ENCODE results near the gene HNRNPAB. TPM values are rescaled to one million over a fixed set of nuclear protein-coding genes. Genes with fewer than 3 reads are reported as not detected.

HNRNPAB gene
- 100 to 1,000 TPM in 3 of 8 experiments, 10 to 100 TPM in 5; 64.2 to 234 (median 93.2) TPM for total RNA-seq

DNA sequence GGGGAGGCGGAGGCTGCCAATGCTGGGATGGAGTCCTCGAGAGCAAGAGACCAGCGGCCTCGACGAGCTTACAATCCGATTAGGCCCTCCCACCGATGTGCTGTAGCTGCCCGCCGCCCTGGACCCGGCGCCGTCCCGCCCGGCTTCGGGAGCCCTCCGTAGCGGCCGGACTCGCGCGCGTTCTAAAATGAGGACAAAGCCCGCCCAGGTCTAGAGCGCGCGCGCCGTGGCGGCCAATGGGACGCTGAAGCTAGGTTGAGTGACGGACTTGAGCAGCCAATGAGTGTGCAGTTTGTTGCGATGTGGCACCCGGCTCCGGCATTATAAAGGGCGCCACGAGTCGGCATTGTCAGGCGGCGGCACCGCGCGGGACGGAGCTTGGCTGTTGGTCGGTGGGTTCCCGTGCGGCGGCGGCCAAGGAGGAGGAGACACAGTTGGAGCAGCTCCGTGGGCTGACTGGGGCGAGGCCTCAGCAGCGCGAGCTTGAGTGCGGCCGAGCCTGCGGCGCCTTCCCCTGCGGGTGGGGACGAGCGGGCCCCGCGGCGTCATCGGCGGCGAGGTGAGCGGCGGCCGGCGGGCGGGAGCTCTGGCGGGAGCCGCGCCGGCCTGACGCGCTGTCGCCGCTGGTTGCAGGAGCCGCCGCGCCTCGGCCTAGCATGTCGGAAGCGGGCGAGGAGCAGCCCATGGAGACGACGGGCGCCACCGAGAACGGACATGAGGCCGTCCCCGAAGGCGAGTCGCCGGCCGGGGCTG is at the start of gene HNRNPAB:
Gene HNRNPAB (plus strand): TSS at position 352 of the 753 bp plus-strand sequence. CDS start 305 bp downstream, at position 657.
- in situ Hi-C loops (cut with MboI; ENCODE audit: low pct_unique_long_range_greater_than_20kb in 2 of 9, low sequenced_read_pairs in 9 of 9, unreplicated experiment in 9 of 9), result no loop called here
- Histone ChIP-seq H3K27ac (peak within 1 kb of the TSS; percentile 92 to 93), H3K4me1 (replicated peaks in 1 of 2) (peaks cover 8 to 14% of the 10 kb centered on the region in 2 donors), H3K4me3 (peak within 1 kb of the TSS; percentile 94 to 100 (median 96))
- 0% methylated on average over 2 of the region's 96 CpGs; no CpG with 5 or more reads in 9 of the 10 experiments for WGBS, 10 experiments
- peak; percentile 72 to 92 (median 88) for ATAC-seq (replicated peaks in 6 of 8)

DNA sequence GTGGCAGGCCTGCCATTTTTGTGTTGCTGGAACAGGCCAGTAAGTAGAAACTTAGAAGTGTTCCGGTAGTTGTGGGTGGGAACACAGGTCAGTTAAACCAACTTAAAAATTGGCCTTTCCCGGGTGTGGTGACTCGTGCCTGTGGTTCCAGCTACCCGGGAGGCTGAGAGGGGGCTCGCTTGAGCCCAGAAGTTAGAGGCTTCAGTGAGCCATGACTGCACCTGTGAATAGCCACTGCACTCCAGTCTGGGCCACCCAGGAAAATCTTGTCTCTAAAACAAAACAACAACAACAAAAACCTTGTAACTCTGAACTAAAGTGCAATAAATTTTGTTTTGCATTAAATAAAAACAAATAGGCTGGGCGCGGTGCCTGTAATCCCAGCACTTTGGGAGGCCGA is 49.3 kb upstream of the HNRNPAB start:
- 60 to 94% (median 76%) methylated on average over 1 to 8 of the region's 8 CpGs; no CpG with 5 or more reads in 4 of the 10 experiments for WGBS, 10 experiments
- in situ Hi-C loops (cut with MboI; ENCODE audit: low pct_unique_long_range_greater_than_20kb in 2 of 9, low sequenced_read_pairs in 9 of 9, unreplicated experiment in 9 of 9), result loop anchor here in 4 of 9 experiments (10.0 to 25.0 kb wide), 3 partner anchors 80 to 543 kb away; partner anchors contain the start of gene B4GALT7 (in 1 of the 4)
- peaks cover 6 to 7% of the 10 kb centered on the region in 2 donors for H3K4me1 ChIP-seq (replicated peaks in 1 of 2)
- no peak overlapping the region for H3K27ac ChIP-seq
- no peak for ATAC-seq (replicated peaks in 6 of 8)
- H3K4me3 ChIP-seq, result no peak overlapping the region

- Histone ChIP-seq H3K4me1 (replicated peaks in 1 of 2) (no peaks in the 10 kb centered on the region), H3K27ac (no peak overlapping the region), H3K4me3 (no peak overlapping the region)
- ATAC-seq (replicated peaks in 6 of 8), result no peak
- WGBS, 10 experiments, result 30 to 92% (median 81%) methylated on average over 1 to 4 of the region's 5 CpGs; no CpG with 5 or more reads in 2 of the 10 experiments
- in situ Hi-C loops (cut with MboI; ENCODE audit: low pct_unique_long_range_greater_than_20kb in 2 of 9, low sequenced_read_pairs in 9 of 9, unreplicated experiment in 9 of 9), result loop anchor here in 6 of 9 experiments (10.0 to 25.0 kb wide), 3 partner anchors 85 to 548 kb away; partner anchors contain the start of gene B4GALT7 (in 1 of the 6)
Measured at GRCh38 chr5:178160176-178160575, 44.2 kb upstream of the HNRNPAB start.

DNA sequence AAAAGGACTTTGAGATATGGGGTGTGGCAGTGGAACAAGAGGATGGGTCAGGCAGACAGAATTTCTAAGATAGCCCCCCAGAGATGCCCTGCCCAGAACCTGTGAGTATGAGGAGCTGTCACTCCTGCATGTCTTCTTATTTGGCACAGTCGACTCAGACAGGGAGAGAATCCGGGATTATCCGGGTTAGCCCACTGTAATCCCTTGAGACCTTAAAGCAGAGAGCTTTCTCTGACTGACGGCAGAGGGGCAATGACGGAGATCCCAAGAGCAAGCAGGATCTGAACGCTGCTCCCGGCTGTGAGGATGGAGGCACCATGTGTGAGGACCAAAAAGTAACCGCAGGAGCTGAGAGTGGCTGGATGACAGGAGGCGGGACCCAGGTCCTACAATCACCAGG is 41.9 kb upstream of the HNRNPAB start:
- in situ Hi-C loops (cut with MboI; ENCODE audit: low pct_unique_long_range_greater_than_20kb in 2 of 9, low sequenced_read_pairs in 9 of 9, unreplicated experiment in 9 of 9), result loop anchor here in 6 of 9 experiments (10.0 to 25.0 kb wide), 3 partner anchors 88 to 550 kb away; partner anchors contain the start of gene B4GALT7 (in 1 of the 6)
- WGBS, 10 experiments, result 69 to 90% (median 86%) methylated on average over 2 to 9 of the region's 9 CpGs; no CpG with 5 or more reads in 6 of the 10 experiments
- ATAC-seq (replicated peaks in 6 of 8), result no peak

GRCh38 chr5:178163772-178164735 is 40.3 kb upstream of the HNRNPAB start:
- in situ Hi-C loops (cut with MboI; ENCODE audit: low pct_unique_long_range_greater_than_20kb in 2 of 9, low sequenced_read_pairs in 9 of 9, unreplicated experiment in 9 of 9), result loop anchor here in 6 of 9 experiments (10.0 to 25.0 kb wide), 3 partner anchors 89 to 552 kb away; partner anchors contain the start of gene B4GALT7 (in 1 of the 6)
- ATAC-seq (replicated peaks in 6 of 8), result peak; percentile 96 to 100 (median 98)
- Histone ChIP-seq H3K4me3 (peak overlapping the region; percentile 6 to 22 (median 16)), H3K27ac (no peak overlapping the region), H3K4me1 (replicated peaks in 1 of 2) (no peaks in the 10 kb centered on the region)
- WGBS, 10 experiments, result 11 to 64% (median 24%) methylated on average over 1 to 17 of the region's 33 CpGs

More for the DNA sequence above, 41.9 kb upstream of the HNRNPAB start:
- Histone ChIP-seq H3K4me3 (no peak overlapping the region), H3K4me1 (replicated peaks in 1 of 2) (no peaks in the 10 kb centered on the region), H3K27ac (no peak overlapping the region)

DNA sequence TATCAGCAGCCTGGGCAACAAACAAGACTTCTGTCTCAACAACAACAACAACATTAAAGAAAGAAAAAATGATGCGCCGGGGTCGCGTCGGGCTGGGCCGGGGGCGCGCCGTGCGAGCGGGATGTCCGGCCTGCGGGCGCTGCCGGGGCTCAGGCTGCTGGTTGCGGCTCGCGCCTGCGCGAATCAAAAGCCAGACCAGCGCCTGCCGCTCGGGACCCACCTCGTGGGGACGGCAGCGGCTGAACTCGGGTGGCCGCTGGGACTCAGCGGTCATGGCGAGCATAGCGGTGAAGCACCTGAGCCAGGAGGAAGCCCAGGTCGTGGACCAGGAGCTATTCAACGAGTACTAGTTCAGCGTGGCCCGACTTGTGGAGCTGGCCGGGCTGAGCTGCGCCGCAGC is 38.8 kb upstream of the HNRNPAB start:
- H3K4me3 ChIP-seq, result no peak overlapping the region
- ATAC-seq (replicated peaks in 6 of 8), result no peak
- H3K4me1 ChIP-seq (replicated peaks in 1 of 2), result no peaks in the 10 kb centered on the region
- H3K27ac ChIP-seq, result no peak overlapping the region
- 93 to 100% (median 95%) methylated on average over 2 to 16 of the region's 38 CpGs; no CpG with 5 or more reads in 6 of the 10 experiments for WGBS, 10 experiments
- in situ Hi-C loops (cut with MboI; ENCODE audit: low pct_unique_long_range_greater_than_20kb in 2 of 9, low sequenced_read_pairs in 9 of 9, unreplicated experiment in 9 of 9), result loop anchor here in 6 of 9 experiments (10.0 to 25.0 kb wide), 3 partner anchors 91 to 553 kb away; partner anchors contain the start of gene B4GALT7 (in 1 of the 6)

- 40 to 100% (median 67%) methylated on average over 1 to 2 of the region's 2 CpGs; no CpG with 5 or more reads in 3 of the 10 experiments for WGBS, 10 experiments
- ATAC-seq (replicated peaks in 6 of 8), result peak in 3 of 8 experiments; percentile 68 to 99 (median 94)
- in situ Hi-C loops (cut with MboI; ENCODE audit: low pct_unique_long_range_greater_than_20kb in 2 of 9, low sequenced_read_pairs in 9 of 9, unreplicated experiment in 9 of 9), result loop anchor here in 4 of 9 experiments (25.0 kb wide), 2 partner anchors 108 to 558 kb away; partner anchors contain the start of gene B4GALT7 (in 1 of the 4)
Measured at GRCh38 chr5:178170455-178170854, 33.9 kb upstream of the HNRNPAB start.

DNA sequence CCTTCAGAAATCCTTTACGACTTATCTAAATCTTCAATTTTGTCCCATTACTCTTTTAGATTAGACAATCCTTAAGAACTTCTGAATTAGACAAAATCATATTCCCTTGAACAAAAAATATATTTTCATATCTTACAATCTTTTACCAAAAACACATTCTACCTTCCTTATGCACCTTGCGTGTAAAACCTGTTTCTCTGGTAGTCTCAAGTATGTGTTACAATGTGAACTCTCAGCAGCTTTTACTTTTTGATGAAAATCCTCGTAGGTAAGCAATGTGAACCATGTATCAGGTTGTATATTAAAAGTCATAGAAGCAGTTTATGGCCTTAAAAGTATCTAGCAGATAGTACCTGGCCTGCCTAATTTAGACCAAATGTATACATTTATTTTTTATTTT is 29.9 kb upstream of the HNRNPAB start:
- in situ Hi-C loops (cut with MboI; ENCODE audit: low pct_unique_long_range_greater_than_20kb in 2 of 9, low sequenced_read_pairs in 9 of 9, unreplicated experiment in 9 of 9), result loop anchor here in 4 of 9 experiments (25.0 kb wide), 2 partner anchors 112 to 562 kb away; partner anchors contain the start of gene B4GALT7 (in 1 of the 4)
- Histone ChIP-seq H3K27ac (no peak overlapping the region), H3K4me1 (replicated peaks in 1 of 2) (no peaks in the 10 kb centered on the region), H3K4me3 (no peak overlapping the region)
- no peak for ATAC-seq (replicated peaks in 6 of 8)
- WGBS, 10 experiments, result 46 to 100% (median 83%) methylated on average over 1 to 3 of the region's 3 CpGs; no CpG with 5 or more reads in 1 of the 10 experiments

More at GRCh38 chr5:178170455-178170854, 33.9 kb upstream of the HNRNPAB start:
- Histone ChIP-seq H3K4me3 (no peak overlapping the region), H3K4me1 (replicated peaks in 1 of 2) (no peaks in the 10 kb centered on the region), H3K27ac (no peak overlapping the region)

- 57 to 85% (median 71%) methylated on average over 1 to 5 of the region's 6 CpGs for WGBS, 10 experiments
- H3K4me1 ChIP-seq (replicated peaks in 1 of 2), result no peaks in the 10 kb centered on the region
- no peak overlapping the region for H3K27ac ChIP-seq
- no peak overlapping the region for H3K4me3 ChIP-seq
- no peak for ATAC-seq (replicated peaks in 6 of 8)
- in situ Hi-C loops (cut with MboI; ENCODE audit: low pct_unique_long_range_greater_than_20kb in 2 of 9, low sequenced_read_pairs in 9 of 9, unreplicated experiment in 9 of 9), result no loop called here
Measured at GRCh38 chr5:178176791-178177190, 27.5 kb upstream of the HNRNPAB start.

GRCh38 chr5:178177569-178177968 is 26.8 kb upstream of the HNRNPAB start:
- WGBS, 10 experiments, result 62 to 100% (median 85%) methylated on average over 1 to 5 of the region's 8 CpGs; no CpG with 5 or more reads in 5 of the 10 experiments
- in situ Hi-C loops (cut with MboI; ENCODE audit: low pct_unique_long_range_greater_than_20kb in 2 of 9, low sequenced_read_pairs in 9 of 9, unreplicated experiment in 9 of 9), result no loop called here
- ATAC-seq (replicated peaks in 6 of 8), result no peak
- H3K4me1 ChIP-seq (replicated peaks in 1 of 2), result no peaks in the 10 kb centered on the region
- H3K27ac ChIP-seq, result no peak overlapping the region
- no peak overlapping the region for H3K4me3 ChIP-seq

GRCh38 chr5:178180141-178180863 is 24.0 kb upstream of the HNRNPAB start:
- Histone ChIP-seq H3K27ac (no peak overlapping the region), H3K4me3 (no peak overlapping the region), H3K4me1 (replicated peaks in 1 of 2) (no peaks in the 10 kb centered on the region)
- peak in 1 of 8 experiments; percentile 24 for ATAC-seq (replicated peaks in 6 of 8)
- 0 to 63% (median 35%) methylated on average over 1 to 5 of the region's 9 CpGs for WGBS, 10 experiments
- in situ Hi-C loops (cut with MboI; ENCODE audit: low pct_unique_long_range_greater_than_20kb in 2 of 9, low sequenced_read_pairs in 9 of 9, unreplicated experiment in 9 of 9), result no loop called here

Data from motor neuron (in vitro differentiated cells).